H1 (cell line): ENCODE measurements around the gene GPA33. TPM values are rescaled to one million over a fixed set of nuclear protein-coding genes. Genes with fewer than 3 reads are reported as not detected.

Source experiments
- CTCF ChIA-PET: fragments of 300-600 bp; sonication (Branson Sonifier 250); formaldehyde crosslinking; loops from one replicate; lab custom pipeline; 2021; ENCODE audit not compliant: partially characterized antibody; lab: Charles Lee
- POLR2A ChIA-PET: fragments of 300-600 bp; sonication (Branson Sonifier 250); formaldehyde crosslinking; loops from one replicate; lab custom pipeline; 2021; ENCODE audit warnings: inconsistent platforms; ENCODE audit not compliant: partially characterized antibody; lab: Charles Lee
- DNase-seq, 2 experiments: peaks; one replicate each; pipeline versions ENCODE4 v3.0.0 to v3.0.0-alpha.2; 2010 to 2022; ENCODE audit warnings: low spot score in 2 of 2, low read depth in 1 of 2, mixed read lengths in 1 of 2
- FAIRE-seq: peaks from 2 replicates; lab custom pipeline; 2011; peaks lifted over from hg19 to GRCh38; lab: Jason Lieb, UNC
- H2AFZ ChIP-seq: 2 replicates; pipeline ENCODE4 v1.8.1; 2012; ENCODE audit warnings: low read length, inconsistent platforms
- H2AK5ac ChIP-seq: 2 replicates; pipeline ENCODE4 v1.6.1; 2013; ENCODE audit warnings: low read depth, low read length
- H2BK120ac ChIP-seq: replicated peaks from 2 replicates; pipeline ENCODE3; 2013; ENCODE audit warnings: low read depth, low read length, inconsistent platforms
- H2BK12ac ChIP-seq: 2 replicates; pipeline ENCODE4 v1.6.1; 2013; ENCODE audit warnings: low read depth, low read length
- H2BK15ac ChIP-seq: 2 replicates; pipeline ENCODE4 v1.6.1; 2013; ENCODE audit warnings: low read length
- H2BK20ac ChIP-seq: 2 replicates; pipeline ENCODE4 v1.6.1; 2013; ENCODE audit warnings: low read length
- H2BK5ac ChIP-seq: 2 replicates; pipeline ENCODE4 v1.6.1; 2013; ENCODE audit warnings: low read depth, low read length
- H3K14ac ChIP-seq: 2 replicates; pipeline ENCODE4 v1.6.1; 2013; ENCODE audit warnings: inconsistent platforms; ENCODE audit not compliant: insufficient read length
- H3K18ac ChIP-seq: 2 replicates; pipeline ENCODE4 v1.6.1; 2013; ENCODE audit warnings: low read length; ENCODE audit errors: extremely low read depth
- H3K23ac ChIP-seq: 2 replicates; pipeline ENCODE4 v1.6.1; 2013; ENCODE audit warnings: inconsistent platforms; ENCODE audit not compliant: insufficient read length
- H3K23me2 ChIP-seq: 2 replicates; pipeline ENCODE4 v1.6.1; 2013; ENCODE audit warnings: low read depth, low read length
- H3K27ac ChIP-seq: 2 replicates; pipeline ENCODE4 v1.6.1; 2011; ENCODE audit warnings: low read depth, low read length, inconsistent platforms
- H3K27me3 ChIP-seq, 4 experiments: replicated peaks in 1 of 4; 1 replicate in 1 of 4; 2 replicates in 3 of 4; pipeline versions ENCODE4 v1.6.1 to v1.8.1; 2011 to 2013; ENCODE audit warnings: low read length in 3 of 4, mild to moderate bottlenecking in 3 of 4, inconsistent platforms in 2 of 4, mixed read lengths in 2 of 4, moderate library complexity in 1 of 4; ENCODE audit not compliant: control insufficient read depth in 3 of 4, insufficient read depth in 3 of 4; ENCODE audit errors: extremely low read depth in 1 of 4
- H3K36me3 ChIP-seq, 4 experiments: 2 replicates each; pipeline versions ENCODE4 v1.6.1 to v1.8.1; 2011 to 2013; ENCODE audit warnings: mild to moderate bottlenecking in 4 of 4, low read length in 3 of 4, moderate library complexity in 2 of 4, control low read depth in 1 of 4, inconsistent platforms in 1 of 4; ENCODE audit not compliant: insufficient read depth in 4 of 4, control insufficient read depth in 2 of 4
- H3K4ac ChIP-seq: replicated peaks from 2 replicates; pipeline ENCODE3; 2013; ENCODE audit warnings: low read length, low read depth, mixed read lengths, inconsistent platforms; ENCODE audit not compliant: insufficient read length
- H3K4me1 ChIP-seq, 4 experiments: replicated peaks in 1 of 4; 1 replicate in 1 of 4; 2 replicates in 3 of 4; pipeline versions ENCODE4 v1.6.1 to v1.8.1; 2011 to 2013; ENCODE audit warnings: low read length in 3 of 4, inconsistent platforms in 2 of 4, mixed read lengths in 1 of 4; ENCODE audit not compliant: insufficient read depth in 4 of 4, control insufficient read depth in 3 of 4
- H3K4me2 ChIP-seq, 2 experiments: 2 replicates each; pipeline versions ENCODE4 v1.6.1 to v1.8.1; 2011 to 2013; ENCODE audit warnings: low read depth in 2 of 2, low read length in 2 of 2, control low read depth in 1 of 2, inconsistent platforms in 1 of 2, mild to moderate bottlenecking in 1 of 2; ENCODE audit not compliant: insufficient read depth in 1 of 2
- H3K4me3 ChIP-seq, 4 experiments: fragments of 200-600, 300-600 bp in 1 of 4; sonication (generic), shearing (Covaris generic), sonication (Bioruptor Twin) in 1 of 4; 2 replicates each; pipeline versions ENCODE4 v1.5.1 to v1.8.1; 2011 to 2016; ENCODE audit warnings: low read length in 4 of 4, low read depth in 3 of 4, control low read depth in 2 of 4, inconsistent platforms in 2 of 4, mild to moderate bottlenecking in 2 of 4, mixed read lengths in 1 of 4, moderate library complexity in 1 of 4; ENCODE audit not compliant: insufficient read depth in 2 of 4; ENCODE audit errors: extremely low read depth in 1 of 4
- H3K56ac ChIP-seq: replicated peaks from 2 replicates; pipeline ENCODE3; 2013; ENCODE audit warnings: low read depth, mild to moderate bottlenecking, mixed read lengths, low read length, inconsistent platforms; ENCODE audit not compliant: insufficient read length
- H3K79me1 ChIP-seq: 2 replicates; pipeline ENCODE4 v1.6.1; 2013; ENCODE audit warnings: low read depth, low read length, control low read depth
- H3K79me2 ChIP-seq, 2 experiments: 2 replicates each; pipeline versions ENCODE4 v1.6.1 to v1.8.1; 2012 to 2013; ENCODE audit warnings: low read length in 2 of 2, mild to moderate bottlenecking in 2 of 2, inconsistent platforms in 1 of 2; ENCODE audit not compliant: insufficient read depth in 2 of 2, control insufficient read depth in 1 of 2
- H3K9ac ChIP-seq, 4 experiments: replicated peaks in 1 of 4; 1 replicate in 1 of 4; 2 replicates in 3 of 4; pipeline versions ENCODE4 v1.6.1 to v1.8.1; 2011 to 2013; ENCODE audit warnings: low read depth in 3 of 4, low read length in 3 of 4, control low read depth in 2 of 4, mild to moderate bottlenecking in 2 of 4, moderate library complexity in 2 of 4, inconsistent platforms in 1 of 4; ENCODE audit errors: extremely low read depth in 1 of 4
- H3K9me3 ChIP-seq, 2 experiments: 2 replicates each; pipeline versions ENCODE4 v1.6.1 to v1.8.1; 2012 to 2013; ENCODE audit warnings: mild to moderate bottlenecking in 2 of 2, moderate library complexity in 2 of 2, control low read depth in 1 of 2, inconsistent platforms in 1 of 2, low read depth in 1 of 2, low read length in 1 of 2, mixed read lengths in 1 of 2; ENCODE audit not compliant: insufficient read depth in 2 of 2
- H4K20me1 ChIP-seq, 2 experiments: replicated peaks in 1 of 2; 2 replicates each; pipeline versions ENCODE3 to v1.8.1; 2011 to 2013; ENCODE audit warnings: inconsistent platforms in 2 of 2, low read length in 2 of 2, mild to moderate bottlenecking in 1 of 2; ENCODE audit not compliant: insufficient read depth in 2 of 2, control insufficient read depth in 1 of 2
- H4K5ac ChIP-seq: 2 replicates; pipeline ENCODE4 v1.6.1; 2013; ENCODE audit warnings: low read length, low read depth, mixed read lengths, inconsistent platforms; ENCODE audit not compliant: insufficient read length
- H4K8ac ChIP-seq: 2 replicates; pipeline ENCODE4 v1.8.0; 2013; ENCODE audit warnings: mild to moderate bottlenecking, moderate library complexity, low read length, inconsistent platforms; ENCODE audit not compliant: insufficient read depth; ENCODE audit errors: extremely low read depth
- H4K91ac ChIP-seq: replicated peaks from 2 replicates; pipeline ENCODE3; 2013; ENCODE audit warnings: low read length, mixed read lengths, inconsistent platforms; ENCODE audit not compliant: insufficient read length
- CBX5 ChIP-seq: fragments of 300-800, 300-1000 bp; sonication (generic); IDR thresholded peaks from 2 replicates; pipeline ENCODE4 v1.7.1; 2016; ENCODE audit warnings: antibody characterized with exemption, low read length, low read depth
- CEBPB ChIP-seq: IDR thresholded peaks from 2 replicates; pipeline ENCODE4 v1.6.1; 2012; ENCODE audit warnings: low read depth, low read length
- EGR1 ChIP-seq: IDR thresholded peaks from 2 replicates; pipeline ENCODE4 v1.6.1; 2011; ENCODE audit warnings: low read depth, low read length, borderline replicate concordance
- GTF2F1 ChIP-seq: IDR thresholded peaks from 2 replicates; pipeline ENCODE4 v1.6.1; 2012; ENCODE audit warnings: low read depth, low read length, improper control_type of control experiment, borderline replicate concordance
- KDM5A ChIP-seq: fragments of 200-600 bp; IDR thresholded peaks from 2 replicates; pipeline ENCODE4 v1.7.1; 2012; ENCODE audit warnings: mild to moderate bottlenecking, low read length, inconsistent platforms, mixed read lengths
- RFX5 ChIP-seq: IDR thresholded peaks from 2 replicates; pipeline ENCODE4 v1.6.1; 2011; ENCODE audit warnings: low read depth, low read length, improper control_type of control experiment, borderline replicate concordance
- RNF2 ChIP-seq: fragments of 200-900, 300-1000 bp; sonication (generic); IDR thresholded peaks from 2 replicates; pipeline ENCODE4 v1.7.1; 2016; ENCODE audit warnings: borderline replicate concordance, low read depth, mild to moderate bottlenecking, antibody characterized with exemption, low read length; ENCODE audit not compliant: poor library complexity, severe bottlenecking; ENCODE audit errors: missing control alignments
- RXRA ChIP-seq: IDR thresholded peaks from 2 replicates; pipeline ENCODE4 v1.6.1; 2011; ENCODE audit warnings: low read depth, mild to moderate bottlenecking, low read length, moderate library complexity; ENCODE audit not compliant: insufficient read depth
- TAF7 ChIP-seq: optimal IDR thresholded peaks from 2 replicates; pipeline ENCODE3; 2011; ENCODE audit warnings: low read depth, mild to moderate bottlenecking, inconsistent platforms, low read length, moderate library complexity, borderline replicate concordance
- USF2 ChIP-seq: IDR thresholded peaks from 2 replicates; pipeline ENCODE4 v1.6.1; 2011; ENCODE audit warnings: low read length, improper control_type of control experiment
- WGBS, 2 experiments: shearing (Covaris generic) in 1 of 2; methylation state at CpG; one replicate each; pipeline versions ENCODE4 v1.1.6 to v1.1.7; 2013 to 2015; ENCODE audit warnings: low lambda C conversion rate in 2 of 2, mixed read lengths in 2 of 2, inconsistent platforms in 1 of 2, low coverage in 1 of 2, missing lambda C conversion rate in 1 of 2; ENCODE audit not compliant: insufficient replicate concordance in 2 of 2, insufficient coverage in 1 of 2, insufficient read length in 1 of 2; ENCODE audit errors: extremely low coverage in 1 of 2, missing lambda C conversion rate in 1 of 2; 5-methylcytosine and 5-hydroxymethylcytosine counted together
- polyA plus RNA-seq, 7 experiments: library from polyadenylated mRNA; depleted of rRNA in 3 of 7; stranded (reverse) in 5 of 7; unstranded in 2 of 7; fragments of >200 nt in 5 of 7; fragments of 200-250 nt in 2 of 7; gene quantifications; 1 replicate in 5 of 7; 2 replicates in 1 of 7; 4 replicates in 1 of 7; pipeline versions ENCODE4 v1.2.1 to v1.2.3, GENCODE V29; 2011 to 2013; ENCODE audit warnings: missing spikeins in 2 of 7, mixed read lengths in 2 of 7
- total RNA-seq: library from RNA; stranded (reverse); fragmentation: NEBNext Ultra II Directional; extraction: Animal tissue kit (Norgen Biotek cat#: 25700); gene quantifications from 2 replicates; pipeline ENCODE4 v1.2.1, GENCODE V29; 2021

GPA33 gene
- total and polyA plus RNA-seq, 2 of the 8 experiments (the other 6 are each of a cell fraction or from before 2014, with no cell fraction given), result 0.19 to 0.67 TPM

GRCh38 chr1:167111868-167112709 lies 21.9 kb upstream of the GPA33 start:
- H3K9ac ChIP-seq, result no peak overlapping the region
- H3K27me3 ChIP-seq, result no peaks in the 10 kb centered on the region
- no peaks in the 10 kb centered on the region for H4K20me1 ChIP-seq
- H3K56ac ChIP-seq, result no peak overlapping the region
- no peak overlapping the region for H3K27ac ChIP-seq
- no peak overlapping the region for H2BK12ac ChIP-seq
- H3K23me2 ChIP-seq, result no peaks in the 10 kb centered on the region
- H3K9me3 ChIP-seq, result no peaks in the 10 kb centered on the region
- H3K79me1 ChIP-seq, result no peaks in the 10 kb centered on the region
- no peak overlapping the region for H2BK20ac ChIP-seq
- FAIRE-seq (no peak), DNase-seq (no peak)
- no peak overlapping the region for H2BK5ac ChIP-seq
- no peak overlapping the region for H3K4me2 ChIP-seq
- H4K5ac ChIP-seq, result no peak overlapping the region
- H4K8ac ChIP-seq, result no peak overlapping the region
- POLR2A ChIA-PET, result interaction anchor here (1.5 kb wide), 1 partner anchor 108 kb away, joined by 3 read pairs; no protein-coding TSS in a partner anchor
- H2BK120ac ChIP-seq, result no peak overlapping the region
- no peak overlapping the region for H4K91ac ChIP-seq
- no peak overlapping the region for H2AK5ac ChIP-seq
- H3K36me3 ChIP-seq, result no peaks in the 10 kb centered on the region
- no peak overlapping the region for H3K14ac ChIP-seq
- no peak overlapping the region for H3K4ac ChIP-seq
- no peak overlapping the region for H3K23ac ChIP-seq
- no peak overlapping the region for H3K4me3 ChIP-seq
- no peak overlapping the region for H2BK15ac ChIP-seq
- CTCF ChIA-PET, result interaction anchor here (1.1 kb wide), 1 partner anchor 10 kb away, joined by 3 read pairs; no protein-coding TSS in a partner anchor
- H2AFZ ChIP-seq, result no peak overlapping the region
- H3K4me1 ChIP-seq, result peaks cover 0 to 4% (median 1%) of the 10 kb centered on the region in 4 experiments; a peak in 1 of 7 replicates
- 94% methylated on average over 4 of the region's 4 CpGs; no CpG with 5 or more reads in 1 of the 2 experiments for WGBS, 2 experiments
- H3K79me2 ChIP-seq, result no peaks in the 10 kb centered on the region
- no peak overlapping the region for H3K18ac ChIP-seq
- TF ChIP-seq GTF2F1, result no peak
- no peak for TF ChIP-seq RFX5
- TF ChIP-seq EGR1, result no peak
- no peak for TF ChIP-seq KDM5A
- TF ChIP-seq CBX5, result no peak
- no peak for TF ChIP-seq RNF2
- TF ChIP-seq RXRA, result no peak
- no peak for TF ChIP-seq CEBPB
- TF ChIP-seq TAF7, result no peak
- TF ChIP-seq USF2, result no peak
